Fibroblast of mammary gland (primary cell): ENCODE data around the gene INPP5D.
"Not testable (repeated sequence)": the region's sequence is repeated elsewhere in the genome, so short reads cannot be mapped to it uniquely, and the experiment has no call there.

Experiments used
- DNase-seq: peaks from one replicate; pipeline ENCODE4 v3.0.0-alpha.2; 2010; ENCODE audit warnings: low read depth
- H3K4me3 ChIP-seq: 2 replicates; pipeline ENCODE4 v1.5.1; 2011; ENCODE audit warnings: low read depth, mild to moderate bottlenecking, low read length, moderate library complexity; ENCODE audit not compliant: control insufficient read depth
- TF ChIP-seq, protein P1 (sequence below): conservative IDR thresholded peaks from 2 replicates; pipeline ENCODE4 v1.5.1; 2011; ENCODE audit warnings: low read depth, low read length, inconsistent platforms; ENCODE audit not compliant: control insufficient read depth, insufficient read depth

INPP5D gene

DNA sequence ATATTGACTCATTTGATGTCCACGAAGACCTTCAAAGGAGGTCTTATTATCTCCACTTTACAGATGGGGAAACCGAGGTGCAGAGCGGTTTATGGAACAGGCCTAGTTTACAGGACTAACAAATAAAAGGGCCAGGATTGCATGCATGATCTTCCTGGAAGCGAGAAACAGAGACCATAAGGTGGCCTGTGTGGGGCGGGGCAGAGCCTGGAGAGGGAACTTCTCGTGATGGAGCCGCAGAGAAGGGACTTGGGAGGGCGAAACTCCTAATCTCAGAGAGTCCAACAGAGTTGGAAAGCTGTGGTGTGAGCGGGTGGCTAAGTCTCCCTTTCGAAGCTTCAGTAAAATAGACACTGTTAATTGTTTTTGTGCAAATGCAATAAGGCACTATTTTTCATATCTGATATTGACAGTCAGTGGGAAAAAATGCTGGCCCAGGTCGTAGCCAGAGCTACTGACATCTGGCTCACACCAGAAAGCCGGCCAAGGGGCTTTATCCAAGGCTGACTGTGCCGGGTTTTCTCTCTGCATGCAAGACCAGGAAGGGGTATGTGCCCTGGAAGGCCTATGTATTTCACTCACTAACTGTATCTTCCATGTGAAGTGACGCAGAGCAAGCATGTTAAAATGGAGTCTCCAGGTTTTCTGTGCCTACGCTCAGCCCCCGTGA is 4.5 kb downstream of the INPP5D start:
- TF ChIP-seq, protein P1, sequence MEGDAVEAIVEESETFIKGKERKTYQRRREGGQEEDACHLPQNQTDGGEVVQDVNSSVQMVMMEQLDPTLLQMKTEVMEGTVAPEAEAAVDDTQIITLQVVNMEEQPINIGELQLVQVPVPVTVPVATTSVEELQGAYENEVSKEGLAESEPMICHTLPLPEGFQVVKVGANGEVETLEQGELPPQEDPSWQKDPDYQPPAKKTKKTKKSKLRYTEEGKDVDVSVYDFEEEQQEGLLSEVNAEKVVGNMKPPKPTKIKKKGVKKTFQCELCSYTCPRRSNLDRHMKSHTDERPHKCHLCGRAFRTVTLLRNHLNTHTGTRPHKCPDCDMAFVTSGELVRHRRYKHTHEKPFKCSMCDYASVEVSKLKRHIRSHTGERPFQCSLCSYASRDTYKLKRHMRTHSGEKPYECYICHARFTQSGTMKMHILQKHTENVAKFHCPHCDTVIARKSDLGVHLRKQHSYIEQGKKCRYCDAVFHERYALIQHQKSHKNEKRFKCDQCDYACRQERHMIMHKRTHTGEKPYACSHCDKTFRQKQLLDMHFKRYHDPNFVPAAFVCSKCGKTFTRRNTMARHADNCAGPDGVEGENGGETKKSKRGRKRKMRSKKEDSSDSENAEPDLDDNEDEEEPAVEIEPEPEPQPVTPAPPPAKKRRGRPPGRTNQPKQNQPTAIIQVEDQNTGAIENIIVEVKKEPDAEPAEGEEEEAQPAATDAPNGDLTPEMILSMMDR = no peak
- no peak overlapping the region for H3K4me3 ChIP-seq
- no peak for DNase-seq

- not testable (repeated sequence) for DNase-seq
These were observed 5.1 kb downstream of the INPP5D start for GRCh38 chr2:233065200-233065589.

DNA sequence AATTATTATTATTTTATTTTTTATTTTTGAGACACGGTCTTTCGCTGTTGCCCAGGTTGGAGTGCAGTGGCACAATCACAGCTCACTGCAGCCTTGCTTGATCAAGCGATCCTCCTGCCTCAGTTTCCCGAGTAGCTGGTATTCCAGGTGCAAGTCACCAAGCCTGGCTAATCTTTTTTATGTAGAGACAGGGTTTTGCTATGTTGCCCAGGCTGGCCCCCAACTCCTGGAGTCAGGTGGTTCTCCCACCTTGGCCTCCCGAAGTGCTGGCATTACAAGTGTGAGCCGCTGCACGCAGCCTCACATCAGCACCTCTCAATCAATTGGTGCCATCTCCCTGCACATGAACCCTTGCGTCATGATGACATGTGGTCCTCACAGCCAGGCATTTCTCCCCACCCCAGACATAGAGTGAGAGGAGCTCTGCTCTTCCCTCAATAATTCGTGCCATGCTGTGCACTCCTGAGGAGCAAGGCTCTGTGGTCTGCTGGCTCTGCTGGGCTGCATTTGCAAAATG is 5.9 kb downstream of the INPP5D start:
- H3K4me3 ChIP-seq = no peak overlapping the region
- DNase-seq = no peak
- TF ChIP-seq, protein P1 = no peak

More at GRCh38 chr2:233065200-233065589, 5.1 kb downstream of the INPP5D start:
- not testable (repeated sequence) for H3K4me3 ChIP-seq

DNA sequence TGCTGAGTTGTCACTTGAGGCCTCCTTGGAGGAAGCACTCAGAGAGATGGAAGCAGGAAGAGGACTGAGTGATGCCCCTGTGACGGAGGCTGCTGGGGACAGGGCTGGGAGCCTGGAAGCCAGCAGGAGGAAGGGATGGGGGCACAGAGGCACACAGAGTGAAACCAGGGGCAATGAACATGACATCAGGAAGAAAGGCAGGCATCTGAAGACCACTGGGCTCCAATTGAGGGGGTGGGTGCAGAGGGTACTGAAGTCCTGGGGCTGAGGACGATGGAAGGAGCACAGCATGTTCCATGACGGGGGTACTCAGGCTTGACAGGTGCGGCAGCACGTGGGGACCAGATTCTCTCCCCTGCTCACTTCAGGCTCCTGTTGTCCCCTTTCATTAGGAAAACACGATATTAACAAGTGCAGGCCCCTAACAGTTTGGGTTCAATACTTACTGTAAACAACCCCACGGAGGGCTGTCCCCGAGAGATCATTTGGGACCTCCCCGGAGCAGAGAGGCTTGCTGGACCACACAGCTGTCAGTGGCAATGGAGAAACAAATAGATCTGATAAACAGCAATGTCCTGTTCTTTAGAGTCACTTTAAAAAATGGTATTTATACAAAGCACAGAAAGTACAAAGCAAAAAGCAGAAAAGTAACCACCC is 8.7 kb downstream of the INPP5D start:
- TF ChIP-seq, protein P1 = no peak
- no peak overlapping the region for H3K4me3 ChIP-seq
- DNase-seq = no peak

DNA sequence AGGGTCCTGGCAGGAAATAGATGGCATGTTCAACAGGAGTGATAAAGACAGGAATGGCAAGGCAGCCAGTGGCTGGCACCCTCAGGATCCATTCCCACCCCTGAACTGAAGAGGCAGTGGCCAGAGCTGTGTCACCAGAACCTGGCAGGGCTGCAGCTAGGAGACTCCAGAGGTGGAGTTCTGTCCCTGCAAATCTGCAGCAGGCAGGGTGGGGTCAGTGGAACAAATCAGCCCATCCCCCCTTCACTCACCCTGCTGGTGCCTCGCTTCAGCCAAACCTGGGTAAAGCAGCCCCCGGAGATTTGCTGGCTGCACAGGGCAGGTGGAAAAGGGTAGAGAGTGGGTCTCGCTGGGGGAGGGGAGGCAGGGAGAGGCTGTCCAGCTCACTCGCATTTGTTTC is 12.7 kb downstream of the INPP5D start:
- TF ChIP-seq, protein P1 = no peak
- no peak overlapping the region for H3K4me3 ChIP-seq
- DNase-seq = no peak

DNA sequence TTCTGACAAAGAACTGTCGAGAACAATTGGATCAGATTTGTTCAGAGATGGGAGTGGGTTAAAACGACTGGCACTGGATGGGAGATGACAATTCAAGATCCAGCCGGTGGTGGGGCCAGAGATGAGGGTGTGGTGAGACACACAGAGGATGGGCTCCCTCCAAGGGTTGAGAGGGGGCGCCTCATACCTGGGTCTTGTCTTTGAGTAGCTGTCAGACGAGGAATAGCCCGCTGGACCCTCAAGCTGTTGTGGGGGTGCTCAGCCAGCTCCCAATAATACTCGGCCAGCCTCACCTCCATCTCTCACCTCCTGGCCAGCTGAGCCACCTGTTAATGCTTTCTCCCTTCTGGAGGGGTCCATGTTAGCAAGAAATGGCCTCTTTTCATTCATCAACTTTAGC is 14.0 kb downstream of the INPP5D start:
- no peak for DNase-seq
- H3K4me3 ChIP-seq = no peak overlapping the region
- TF ChIP-seq, protein P1 = no peak

DNA sequence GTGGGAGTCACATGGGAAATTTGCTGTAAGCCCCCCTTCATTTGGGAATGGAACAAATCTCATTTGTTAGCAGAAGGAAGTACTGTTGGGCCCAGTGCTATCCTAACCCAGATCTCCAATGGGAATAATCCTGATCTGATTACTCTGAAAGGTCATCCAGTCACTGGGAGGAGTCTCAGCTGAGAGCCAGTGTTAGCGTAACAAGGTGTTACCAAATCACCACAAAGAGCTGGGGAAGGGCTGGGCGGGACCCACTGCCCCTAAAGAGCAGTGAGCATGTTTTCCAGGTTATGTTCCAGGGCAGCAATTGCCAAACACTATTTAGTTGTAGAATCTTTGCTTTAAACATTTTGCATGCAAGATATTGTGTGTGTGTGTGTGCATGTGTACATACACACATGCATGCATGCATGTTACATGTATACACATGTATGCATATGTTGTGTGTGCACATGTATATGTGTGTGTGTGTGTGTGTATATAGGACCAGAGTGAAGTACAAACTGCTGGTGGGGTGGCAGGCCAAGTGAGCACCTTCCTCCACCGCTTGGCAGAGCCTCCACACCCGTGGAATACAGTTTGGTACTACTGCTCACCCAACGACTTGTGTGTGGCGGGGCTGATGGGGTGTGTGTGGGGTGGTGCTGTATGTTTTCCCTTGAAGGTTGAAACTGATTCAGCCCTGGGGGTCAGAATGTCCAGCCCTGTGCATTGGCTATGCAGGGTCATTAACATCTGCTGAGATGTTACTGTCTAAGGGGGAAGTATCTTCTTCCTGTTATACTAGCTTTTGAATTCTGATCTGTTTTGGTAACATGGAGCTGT is 15.2 kb downstream of the INPP5D start:
- DNase-seq = no peak
- TF ChIP-seq, protein P1 = no peak
- H3K4me3 ChIP-seq = no peak overlapping the region
